Measurements from ENCODE around the gene POLN. TPM values are rescaled to one million over a fixed set of nuclear protein-coding genes. Genes with fewer than 3 reads are reported as not detected.

POLN gene
- total RNA-seq, 1 donor from 2014 or later = 0.29 TPM

DNA sequence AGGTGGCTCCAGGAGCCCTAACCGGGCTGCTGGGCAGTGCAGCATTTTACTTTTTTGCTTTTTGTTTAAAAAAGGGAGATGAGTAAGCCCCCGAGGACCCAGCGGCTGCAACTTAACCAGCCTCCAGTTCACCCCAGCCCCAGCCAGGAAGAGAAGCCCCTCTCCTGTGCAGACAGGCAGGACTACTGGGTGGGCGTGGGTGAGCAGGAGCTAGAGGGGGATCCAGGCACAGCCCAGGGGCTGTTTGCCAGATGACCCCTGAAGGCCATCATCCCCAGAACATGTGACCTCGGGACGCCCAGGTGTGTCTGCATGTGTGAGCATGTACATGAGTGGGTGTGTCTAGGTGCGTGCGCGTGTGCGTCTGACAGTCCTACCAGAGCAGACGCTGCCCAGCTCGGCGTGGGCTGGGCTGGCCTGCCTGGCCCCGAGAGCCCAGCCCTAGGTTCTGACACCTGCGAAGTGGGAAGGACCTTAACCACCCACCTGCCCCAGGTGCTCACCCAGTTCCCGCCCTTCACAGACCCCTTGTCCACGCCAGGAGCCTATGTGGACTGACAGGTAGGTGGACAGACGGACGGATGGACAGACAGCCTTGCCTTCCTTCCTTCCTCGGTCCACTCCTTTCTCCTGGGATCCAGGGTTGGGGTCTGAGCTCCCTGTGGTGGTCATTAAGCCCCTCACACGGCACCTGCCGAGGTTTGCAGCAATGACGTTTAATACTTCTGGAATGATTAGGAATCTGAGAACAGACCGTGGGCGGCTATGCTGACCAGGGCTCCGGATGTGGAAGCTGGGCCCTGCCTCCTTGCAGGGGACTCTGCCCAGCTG is 7.8 kb upstream of the POLN start:
- no peak for TF ChIP-seq CTCF (conservative IDR thresholded peaks at IDR 0.05; ENCODE audit: low read depth, low read length)
- no peak for DNase-seq (ENCODE audit: low read depth)

DNA sequence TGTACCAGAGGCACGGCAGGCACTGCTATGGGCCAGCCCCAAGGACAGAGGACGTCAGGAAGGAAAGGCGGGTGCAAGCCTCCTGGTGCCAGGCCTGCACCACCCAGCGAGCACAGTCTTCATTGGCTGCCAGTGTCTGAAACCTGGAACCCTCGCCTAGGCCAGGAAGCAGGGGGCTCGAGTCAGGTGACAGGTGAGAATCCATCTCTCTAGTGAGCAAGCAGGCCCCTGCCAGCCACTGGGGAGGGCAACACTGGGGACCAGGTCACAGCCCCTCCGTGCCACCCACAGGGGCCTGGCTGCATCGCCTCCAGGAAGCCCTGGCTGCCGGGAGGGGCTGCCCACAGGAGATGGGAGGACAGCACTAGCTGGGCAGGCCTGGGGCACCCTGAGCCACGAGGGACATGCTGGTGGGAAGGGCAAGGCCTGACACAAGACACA is 6.9 kb upstream of the POLN start:
- TF ChIP-seq CTCF (conservative IDR thresholded peaks at IDR 0.05; ENCODE audit: low read depth, low read length) = no peak
- no peak overlapping the region for H3K4me3 ChIP-seq (ENCODE audit: low read depth, low read length)
- no peak for DNase-seq (ENCODE audit: low read depth)

More for the DNA sequence above, 7.8 kb upstream of the POLN start:
- H3K4me3 ChIP-seq (ENCODE audit: low read depth, low read length) = no peak overlapping the region

DNA sequence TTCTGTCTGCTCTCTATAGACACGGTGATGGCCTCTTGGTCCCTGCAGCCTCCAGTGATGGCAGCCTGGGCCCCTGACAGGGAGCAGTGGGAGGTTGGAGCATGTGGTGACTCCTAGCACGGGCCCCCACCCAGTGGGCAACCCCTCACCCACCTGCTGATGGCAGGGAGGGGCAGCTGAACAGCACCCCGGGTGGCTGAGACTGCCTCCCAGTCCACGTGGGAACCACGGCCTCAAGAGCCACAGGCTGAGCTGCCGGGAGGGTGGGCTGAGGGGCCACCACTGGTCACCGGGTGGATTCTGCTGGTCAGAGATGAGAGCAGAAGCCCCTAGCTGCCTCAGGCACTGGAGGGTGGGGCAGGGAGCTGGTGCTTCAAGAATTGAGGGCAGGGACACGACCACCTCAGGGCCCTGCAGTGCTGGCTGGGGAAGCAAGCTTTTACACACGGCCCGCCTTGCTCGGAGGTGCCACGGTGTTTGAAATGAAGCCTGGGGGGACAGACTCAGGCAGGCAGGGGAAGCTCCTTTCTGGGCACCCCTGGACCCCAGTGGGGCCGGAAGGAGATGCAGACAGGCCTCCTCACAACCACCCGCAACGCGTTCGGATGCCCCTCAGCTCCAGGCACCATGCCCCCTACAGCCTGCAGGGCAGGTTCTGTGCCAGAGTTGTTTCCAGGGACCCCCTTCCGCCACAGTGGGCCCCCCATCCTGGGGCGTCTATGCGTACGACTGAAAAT is 6.3 kb upstream of the POLN start:
- H3K4me3 ChIP-seq (ENCODE audit: low read depth, low read length) = no peak overlapping the region
- no peak for TF ChIP-seq CTCF (conservative IDR thresholded peaks at IDR 0.05; ENCODE audit: low read depth, low read length)
- DNase-seq (ENCODE audit: low read depth) = no peak

- no peak for DNase-seq (ENCODE audit: low read depth)
These were observed 5.5 kb upstream of the POLN start for GRCh38 chr4:2247128-2248043.

DNA sequence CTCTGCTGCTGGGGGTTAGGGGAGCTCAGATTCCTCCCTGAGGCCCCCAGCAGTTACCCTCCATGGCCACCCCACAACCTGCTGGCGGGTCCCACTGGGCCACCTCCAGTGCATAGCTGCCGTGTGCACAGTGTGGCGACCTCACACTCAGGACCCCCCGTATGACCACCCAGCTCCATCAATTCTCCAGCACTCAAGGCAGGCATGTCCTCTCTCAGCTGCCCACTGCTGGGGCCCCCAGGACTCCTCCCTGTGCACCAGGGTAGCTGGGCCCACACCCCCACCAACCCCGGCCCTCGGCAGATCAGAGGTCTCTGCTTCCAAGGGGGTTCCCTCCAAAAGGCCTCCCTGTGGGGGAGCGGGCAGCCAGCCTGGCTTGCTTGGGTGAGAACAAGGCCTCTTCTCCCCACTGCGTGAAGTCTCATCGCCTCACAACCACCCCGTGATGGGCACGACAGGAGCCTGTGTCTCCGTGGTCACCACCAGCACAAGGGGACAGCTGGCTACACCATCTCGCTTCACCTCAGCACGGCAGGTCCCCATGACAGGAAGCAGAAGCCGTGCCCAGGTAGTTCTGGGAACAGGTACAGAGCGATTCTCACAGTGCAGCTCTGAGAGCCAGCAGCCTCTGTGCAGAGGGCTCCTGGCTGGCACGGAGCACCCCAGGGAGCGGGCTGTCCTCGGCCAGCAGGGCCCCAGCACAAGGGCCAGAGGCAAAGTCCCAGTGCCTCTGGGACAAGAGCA is 4.6 kb upstream of the POLN start:
- no peak for DNase-seq (ENCODE audit: low read depth)
- H3K4me3 ChIP-seq (ENCODE audit: low read depth, low read length) = no peak overlapping the region
- TF ChIP-seq CTCF (conservative IDR thresholded peaks at IDR 0.05; ENCODE audit: low read depth, low read length) = no peak

More at GRCh38 chr4:2247128-2248043, 5.5 kb upstream of the POLN start:
- H3K4me3 ChIP-seq (ENCODE audit: low read depth, low read length) = no peak overlapping the region
- TF ChIP-seq CTCF (conservative IDR thresholded peaks at IDR 0.05; ENCODE audit: low read depth, low read length) = no peak

DNA sequence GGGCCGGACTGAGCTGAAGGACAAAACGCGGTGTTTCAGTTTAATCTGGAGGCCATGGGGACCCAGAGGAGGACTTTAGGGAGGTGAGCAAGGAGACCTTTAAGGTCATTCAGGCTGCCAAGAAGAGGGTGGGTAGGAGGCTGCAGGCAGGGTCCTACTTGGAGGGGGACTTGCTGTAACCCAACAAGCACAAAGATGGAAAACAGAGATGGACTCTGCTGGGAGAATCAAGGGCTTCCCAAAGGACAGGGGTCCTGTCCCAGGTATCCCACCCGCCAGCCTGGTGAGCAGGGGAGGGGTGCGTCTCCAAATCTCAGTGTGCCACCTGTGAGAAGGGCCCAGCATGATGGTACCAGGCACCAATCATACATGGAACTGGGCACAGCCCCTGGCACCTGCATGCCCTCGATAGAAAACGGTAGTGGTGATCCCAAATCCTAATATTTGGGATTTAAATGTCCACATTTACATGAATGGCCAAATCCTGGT is 3.9 kb upstream of the POLN start:
- no peak for DNase-seq (ENCODE audit: low read depth)
- no peak for TF ChIP-seq CTCF (conservative IDR thresholded peaks at IDR 0.05; ENCODE audit: low read depth, low read length)
- H3K4me3 ChIP-seq (ENCODE audit: low read depth, low read length) = no peak overlapping the region
